ENCODE results near the gene AQP1. TPM values are rescaled to one million over a fixed set of nuclear protein-coding genes. Genes with fewer than 3 reads are reported as not detected.

AQP1 gene
- total RNA-seq, 3 donors from 2014 or later (not counting 1 experiment from before 2014, with no cell fraction given), result 0.50 to 1.4 TPM; not detected in 1

DNA sequence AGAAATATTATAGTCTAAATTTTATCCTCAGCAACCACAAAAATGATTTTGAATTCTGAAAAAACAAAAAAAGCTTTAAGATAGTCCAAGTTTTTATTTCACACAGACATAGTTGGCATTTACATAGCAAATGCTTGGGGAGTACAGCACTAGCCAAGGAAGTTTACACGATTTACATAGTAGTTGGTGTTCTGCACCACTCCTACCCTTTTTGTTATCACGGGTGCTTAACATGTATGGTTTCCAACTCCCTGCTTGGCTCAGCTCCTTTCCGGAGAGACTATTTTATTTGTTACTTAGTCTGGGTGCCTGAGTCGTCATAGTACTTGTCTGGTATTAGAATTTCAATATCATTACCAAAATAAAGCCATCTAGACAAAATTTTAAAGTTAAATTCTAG lies 43.3 kb downstream of the AQP1 start:
- WGBS (ENCODE audit: insufficient coverage), result 72% methylated on average over 2 of the region's 4 CpGs
- peaks cover 0 to 3% of the 10 kb centered on the region in 2 donors for H3K9me3 Mint-ChIP-seq

GRCh38 chr7:30956704-30957103 lies 45.1 kb downstream of the AQP1 start:
- DNase-seq (no peak), ATAC-seq (no peak)
- no peaks in the 10 kb centered on the region for H3K4me1 ChIP-seq (ENCODE audit: control insufficient read depth, insufficient read depth, low read length)
- Mint-ChIP-seq H3K27ac (no peak overlapping the region), H3K9me3 (peaks cover 0 to 3% of the 10 kb centered on the region in 2 donors), H3K27me3 (ENCODE audit: low read depth in 2 of 2) (peaks cover 21 to 31% of the 10 kb centered on the region in 2 donors), H3K4me3 (no peak overlapping the region), H3K4me1 (no peaks in the 10 kb centered on the region), H3K36me3 (no peaks in the 10 kb centered on the region)
- H3K36me3 ChIP-seq (ENCODE audit: control insufficient read depth, insufficient read depth, low read length), result no peaks in the 10 kb centered on the region
- WGBS (ENCODE audit: insufficient coverage), result no CpG with 5 or more reads among the region's 1 CpG
- no peak overlapping the region for H3K4me3 ChIP-seq (ENCODE audit: low read length)
- peaks cover 4% of the 10 kb centered on the region for H3K9me3 ChIP-seq (ENCODE audit: control insufficient read depth, insufficient read depth, low read length)
- H3K27ac ChIP-seq (ENCODE audit: low read length), result no peak overlapping the region
- TF ChIP-seq, protein P1, sequence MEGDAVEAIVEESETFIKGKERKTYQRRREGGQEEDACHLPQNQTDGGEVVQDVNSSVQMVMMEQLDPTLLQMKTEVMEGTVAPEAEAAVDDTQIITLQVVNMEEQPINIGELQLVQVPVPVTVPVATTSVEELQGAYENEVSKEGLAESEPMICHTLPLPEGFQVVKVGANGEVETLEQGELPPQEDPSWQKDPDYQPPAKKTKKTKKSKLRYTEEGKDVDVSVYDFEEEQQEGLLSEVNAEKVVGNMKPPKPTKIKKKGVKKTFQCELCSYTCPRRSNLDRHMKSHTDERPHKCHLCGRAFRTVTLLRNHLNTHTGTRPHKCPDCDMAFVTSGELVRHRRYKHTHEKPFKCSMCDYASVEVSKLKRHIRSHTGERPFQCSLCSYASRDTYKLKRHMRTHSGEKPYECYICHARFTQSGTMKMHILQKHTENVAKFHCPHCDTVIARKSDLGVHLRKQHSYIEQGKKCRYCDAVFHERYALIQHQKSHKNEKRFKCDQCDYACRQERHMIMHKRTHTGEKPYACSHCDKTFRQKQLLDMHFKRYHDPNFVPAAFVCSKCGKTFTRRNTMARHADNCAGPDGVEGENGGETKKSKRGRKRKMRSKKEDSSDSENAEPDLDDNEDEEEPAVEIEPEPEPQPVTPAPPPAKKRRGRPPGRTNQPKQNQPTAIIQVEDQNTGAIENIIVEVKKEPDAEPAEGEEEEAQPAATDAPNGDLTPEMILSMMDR (IDR thresholded peaks at IDR 0.05), result no peak
- no peaks in the 10 kb centered on the region for H3K27me3 ChIP-seq (ENCODE audit: control insufficient read depth, insufficient read depth, low read length)
- intact Hi-C loops (cut with micrococcal nuclease), result no loop called here

More for the DNA sequence above, 43.3 kb downstream of the AQP1 start:
- Histone ChIP-seq H3K36me3 (ENCODE audit: control insufficient read depth, insufficient read depth, low read length) (no peaks in the 10 kb centered on the region), H3K27ac (ENCODE audit: low read length) (no peak overlapping the region), H3K4me1 (ENCODE audit: control insufficient read depth, insufficient read depth, low read length) (no peaks in the 10 kb centered on the region), H3K4me3 (ENCODE audit: low read length) (no peak overlapping the region), H3K27me3 (ENCODE audit: control insufficient read depth, insufficient read depth, low read length) (no peaks in the 10 kb centered on the region), H3K9me3 (ENCODE audit: control insufficient read depth, insufficient read depth, low read length) (peaks cover 4% of the 10 kb centered on the region)
- Mint-ChIP-seq H3K27ac (no peak overlapping the region), H3K4me3 (no peak overlapping the region), H3K36me3 (no peaks in the 10 kb centered on the region), H3K27me3 (ENCODE audit: low read depth in 2 of 2) (peaks cover 20 to 39% of the 10 kb centered on the region in 2 donors), H3K4me1 (no peaks in the 10 kb centered on the region)
- no peak for DNase-seq
- intact Hi-C loops (cut with micrococcal nuclease), result no loop called here
- TF ChIP-seq, protein P1 (IDR thresholded peaks at IDR 0.05), result no peak
- no peak for ATAC-seq

GRCh38 chr7:30963842-30964241 lies 52.2 kb downstream of the AQP1 start, which contains the start of gene GHRHR:
GHRHR (plus strand) TSS chr7:30963953; CDS start chr7:30964069, 116 bp downstream.
- TF ChIP-seq, protein P1 (IDR thresholded peaks at IDR 0.05), result no peak
- Histone ChIP-seq H3K9me3 (ENCODE audit: control insufficient read depth, insufficient read depth, low read length) (no peaks in the 10 kb centered on the region), H3K36me3 (ENCODE audit: control insufficient read depth, insufficient read depth, low read length) (no peaks in the 10 kb centered on the region), H3K4me3 (ENCODE audit: low read length) (no peak within 1 kb of the TSS), H3K27ac (ENCODE audit: low read length) (no peak within 1 kb of the TSS), H3K4me1 (ENCODE audit: control insufficient read depth, insufficient read depth, low read length) (no peaks in the 10 kb centered on the region), H3K27me3 (ENCODE audit: control insufficient read depth, insufficient read depth, low read length) (no peaks in the 10 kb centered on the region)
- no peak within 1 kb of the TSS for H3K4me3 Mint-ChIP-seq
- DNase-seq (no peak), ATAC-seq (peak in 1 of 3 donors; percentile 11)
- H3K9me3 Mint-ChIP-seq, result no peaks in the 10 kb centered on the region
- H3K36me3 Mint-ChIP-seq, result no peaks in the 10 kb centered on the region
- no peak within 1 kb of the TSS for H3K27ac Mint-ChIP-seq
- 76% methylated on average over 11 of the region's 11 CpGs for WGBS (ENCODE audit: insufficient coverage)
- intact Hi-C loops (cut with micrococcal nuclease), result no loop called here
- no peaks in the 10 kb centered on the region for H3K4me1 Mint-ChIP-seq
- peaks cover 7% of the 10 kb centered on the region in 2 donors for H3K27me3 Mint-ChIP-seq (ENCODE audit: low read depth in 2 of 2)

- no peak overlapping the region for H3K4me3 Mint-ChIP-seq
- TF ChIP-seq, protein P1 (IDR thresholded peaks at IDR 0.05), result no peak
- Histone ChIP-seq H3K27ac (ENCODE audit: low read length) (no peak overlapping the region), H3K4me3 (ENCODE audit: low read length) (no peak overlapping the region), H3K9me3 (ENCODE audit: control insufficient read depth, insufficient read depth, low read length) (no peaks in the 10 kb centered on the region), H3K4me1 (ENCODE audit: control insufficient read depth, insufficient read depth, low read length) (no peaks in the 10 kb centered on the region), H3K36me3 (ENCODE audit: control insufficient read depth, insufficient read depth, low read length) (no peaks in the 10 kb centered on the region), H3K27me3 (ENCODE audit: control insufficient read depth, insufficient read depth, low read length) (no peaks in the 10 kb centered on the region)
- 74% methylated on average over 4 of the region's 4 CpGs for WGBS (ENCODE audit: insufficient coverage)
- no peaks in the 10 kb centered on the region for H3K4me1 Mint-ChIP-seq
- peaks cover 7% of the 10 kb centered on the region in 2 donors for H3K27me3 Mint-ChIP-seq (ENCODE audit: low read depth in 2 of 2)
- intact Hi-C loops (cut with micrococcal nuclease), result no loop called here
- no peak for ATAC-seq
- no peaks in the 10 kb centered on the region for H3K36me3 Mint-ChIP-seq
- no peak overlapping the region for H3K27ac Mint-ChIP-seq
- DNase-seq, result no peak
- H3K9me3 Mint-ChIP-seq, result no peaks in the 10 kb centered on the region
Measured at GRCh38 chr7:30965372-30965771, 53.7 kb downstream of the AQP1 start.
